GM19324 (cell line): ENCODE results near the gene SPRN.
"Not testable (repeated sequence)": the region's sequence is repeated elsewhere in the genome, so short reads cannot be mapped to it uniquely, and the experiment has no call there.

Source experiments
- ATAC-seq: cut with Tn5 transposase; IDR thresholded peaks from one replicate; pipeline ENCODE4 v1.9.1; 2021; ENCODE audit warnings: mild to moderate bottlenecking, moderate library complexity; ENCODE audit not compliant: unreplicated experiment, low FRiP score

The SPRN gene

GRCh38 chr10:133388973-133389818, 35.2 kb downstream of the SPRN start:
- ATAC-seq = peak; percentile 81

GRCh38 chr10:133388236-133388972, 36.0 kb downstream of the SPRN start:
- no peak for ATAC-seq

- not testable (repeated sequence) for ATAC-seq
These were observed 37.5 kb downstream of the SPRN start for GRCh38 chr10:133386951-133387350.

- no peak for ATAC-seq
These were observed 39.2 kb downstream of the SPRN start for GRCh38 chr10:133385214-133385613.

GRCh38 chr10:133384071-133384470, 40.4 kb downstream of the SPRN start:
- no peak for ATAC-seq

- ATAC-seq = no peak
These were observed 40.9 kb downstream of the SPRN start for GRCh38 chr10:133383551-133383950.

GRCh38 chr10:133381036-133381435, 43.4 kb downstream of the SPRN start:
- no peak for ATAC-seq

- ATAC-seq = no peak
These were observed 44.4 kb downstream of the SPRN start for GRCh38 chr10:133379801-133380666.

GRCh38 chr10:133379152-133379800, 45.1 kb downstream of the SPRN start, which contains the start of gene PAOX:
PAOX (plus strand) TSS chr10:133379262; CDS start chr10:133379317, 55 bp downstream.
- ATAC-seq = peak; percentile 59

GRCh38 chr10:133378251-133379096, 46.0 kb downstream of the SPRN start:
- ATAC-seq = peak; percentile 60

GRCh38 chr10:133377818-133378250, 46.6 kb downstream of the SPRN start:
- ATAC-seq = no peak

- ATAC-seq = no peak
These were observed 47.2 kb downstream of the SPRN start for GRCh38 chr10:133377025-133377817.

GRCh38 chr10:133376183-133376582, 48.2 kb downstream of the SPRN start:
- ATAC-seq = not testable (repeated sequence)

GRCh38 chr10:133375357-133376115, 48.9 kb downstream of the SPRN start:
- ATAC-seq = no peak

- peak; percentile 95 for ATAC-seq
These were observed 51.0 kb downstream of the SPRN start, which contains the start of gene ECHS1 for GRCh38 chr10:133373174-133374090. ECHS1 (minus strand) TSS chr10:133373354; CDS start chr10:133373333, 21 bp downstream.

GRCh38 chr10:133372507-133372906, 51.9 kb downstream of the SPRN start:
- ATAC-seq = no peak
